OCI-LY7 (cell line): Measurements from ENCODE around the gene MPC1. TPM values are rescaled to one million over a fixed set of nuclear protein-coding genes. Genes with fewer than 3 reads are reported as not detected.

Experiments
- BruUV-seq: library from RNA; stranded (reverse); fragments of 400-500 nt; replicated peaks from 2 replicates; lab custom pipeline; 2021; lab: Mats Ljungman, UMichigan
- CTCF ChIA-PET: fragments of 300-600 bp; sonication (Branson Sonifier 250); formaldehyde crosslinking; loops from one replicate; lab custom pipeline; 2022; ENCODE audit warnings: antibody characterized with exemption; ENCODE audit not compliant: unreplicated experiment; lab: Charles Lee
- POLR2A ChIA-PET: fragments of 300-600 bp; sonication (Branson Sonifier 250); formaldehyde crosslinking; loops from one replicate; lab custom pipeline; 2022; ENCODE audit warnings: antibody characterized with exemption; lab: Charles Lee
- DNase-seq: peaks from one replicate; pipeline ENCODE4 v3.0.0-alpha.2; 2015; ENCODE audit warnings: low spot score
- H2AFZ ChIP-seq: fragments of 200-600 bp; sonication (generic), shearing (Covaris generic); 2 replicates; pipeline ENCODE4 v1.6.1; 2014; ENCODE audit warnings: mild to moderate bottlenecking, antibody characterized with exemption, low read length, moderate library complexity
- H3K27ac ChIP-seq: fragments of 200-600 bp; sonication (generic); 2 replicates; pipeline ENCODE4 v1.5.1; 2014; ENCODE audit warnings: mixed run types, low read depth, mild to moderate bottlenecking, moderate library complexity, low read length, inconsistent platforms; ENCODE audit not compliant: poor library complexity, severe bottlenecking
- H3K36me3 ChIP-seq: fragments of 200-600 bp; sonication (generic); 2 replicates; pipeline ENCODE4 v1.6.1; 2014; ENCODE audit warnings: mild to moderate bottlenecking, antibody characterized with exemption, low read length, moderate library complexity, mixed read lengths; ENCODE audit not compliant: insufficient read depth
- H3K4me1 ChIP-seq: fragments of 200-600 bp; sonication (generic); 2 replicates; pipeline ENCODE4 v1.5.1; 2014; ENCODE audit warnings: mild to moderate bottlenecking, low read length; ENCODE audit not compliant: insufficient read depth, poor library complexity, severe bottlenecking
- H3K4me2 ChIP-seq: fragments of 200-600 bp; sonication (generic); 2 replicates; pipeline ENCODE4 v1.6.1; 2014; ENCODE audit warnings: mild to moderate bottlenecking, low read length
- H3K4me3 ChIP-seq: fragments of 200-600 bp; sonication (generic); 2 replicates; pipeline ENCODE4 v1.5.1; 2014; ENCODE audit warnings: mild to moderate bottlenecking, low read depth, low read length; ENCODE audit not compliant: poor library complexity, severe bottlenecking
- H3K79me2 ChIP-seq: fragments of 200-600 bp; sonication (generic); 2 replicates; pipeline ENCODE4 v1.6.1; 2016; ENCODE audit warnings: low read depth, mild to moderate bottlenecking, low read length, moderate library complexity, mixed read lengths; ENCODE audit not compliant: insufficient read depth
- H3K9me2 ChIP-seq: fragments of 200-600 bp; sonication (generic); 2 replicates; pipeline ENCODE4 v1.6.1; 2016; ENCODE audit warnings: mild to moderate bottlenecking, low read length, mixed read lengths; ENCODE audit not compliant: insufficient read depth
- H3K9me3 ChIP-seq: fragments of 200-600 bp; sonication (generic); 2 replicates; pipeline ENCODE4 v1.6.1; 2014; ENCODE audit warnings: mild to moderate bottlenecking, mixed run types, low read length, mixed read lengths
- H4K20me1 ChIP-seq: fragments of 200-600 bp; sonication (generic); 2 replicates; pipeline ENCODE4 v1.6.1; 2014; ENCODE audit warnings: mild to moderate bottlenecking, antibody characterized with exemption, low read length, moderate library complexity, mixed read lengths; ENCODE audit not compliant: insufficient read depth
- EZH2phosphoT487 ChIP-seq: fragments of 200-600 bp; sonication (generic); IDR thresholded peaks from 2 replicates; pipeline ENCODE4 v1.6.1; 2018; ENCODE audit warnings: low read depth, borderline replicate concordance, mild to moderate bottlenecking, mixed run types, antibody characterized with exemption, low read length, moderate library complexity, mixed read lengths
- intact Hi-C: fragments of 100-400 bp; cut with micrococcal nuclease; formaldehyde crosslinking; loops from one replicate; pipeline ENCODE4 v1.10.0; 2022; ENCODE audit not compliant: unreplicated experiment
- total RNA-seq, 2 experiments: library from RNA; depleted of rRNA in 1 of 2; stranded (reverse); fragments of >200 nt in 1 of 2; shearing (Covaris generic) in 1 of 2; gene quantifications; 2 replicates each; pipeline ENCODE4 v1.2.3, GENCODE V29; 2014 to 2022
- TF ChIP-seq, protein P1 (sequence below): fragments of 200-600 bp; sonication (generic); conservative IDR thresholded peaks from 2 replicates; pipeline ENCODE4 v1.5.1; 2014; ENCODE audit warnings: mild to moderate bottlenecking, antibody characterized with exemption, low read length, moderate library complexity, mixed read lengths

The MPC1 gene
- total RNA-seq, 2 experiments from 2014 or later = 36.1 to 38.1 TPM

DNA sequence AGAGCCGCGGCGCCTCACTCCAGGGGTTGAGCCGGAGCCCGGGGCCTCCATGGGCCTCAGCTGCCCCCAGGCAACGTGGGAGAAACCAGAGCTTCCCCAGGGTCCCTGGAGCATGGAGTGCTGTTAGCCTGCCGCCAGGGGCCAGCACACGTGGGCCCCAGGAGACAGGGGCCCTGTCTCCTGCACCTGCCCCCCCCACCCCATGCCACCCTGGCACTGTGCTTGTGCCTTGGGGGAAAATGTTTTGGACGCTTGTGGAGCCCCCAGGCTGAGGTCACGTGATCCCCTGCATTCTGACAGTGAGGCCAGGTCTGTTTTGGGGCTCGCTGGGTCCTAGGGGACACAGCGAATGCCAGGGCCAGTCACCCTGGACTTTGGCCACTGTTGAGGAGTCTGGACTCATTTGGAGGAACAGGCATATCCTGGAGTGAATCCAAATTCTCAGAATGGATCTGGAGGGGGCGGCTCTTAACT is 30.2 kb upstream of the MPC1 start:
- Histone ChIP-seq H2AFZ (no peak overlapping the region), H3K4me1 (no peaks in the 10 kb centered on the region), H3K9me3 (no peaks in the 10 kb centered on the region), H3K27ac (no peak overlapping the region), H3K36me3 (no peaks in the 10 kb centered on the region), H3K79me2 (no peaks in the 10 kb centered on the region), H3K4me2 (no peak overlapping the region), H3K4me3 (no peak overlapping the region), H4K20me1 (no peaks in the 10 kb centered on the region), H3K9me2 (no peaks in the 10 kb centered on the region)
- no TSS peak for BruUV-seq
- intact Hi-C loops = no loop called here
- CTCF ChIA-PET = no interaction called here
- DNase-seq = no peak
- POLR2A ChIA-PET = no interaction called here
- TF ChIP-seq, protein P1, sequence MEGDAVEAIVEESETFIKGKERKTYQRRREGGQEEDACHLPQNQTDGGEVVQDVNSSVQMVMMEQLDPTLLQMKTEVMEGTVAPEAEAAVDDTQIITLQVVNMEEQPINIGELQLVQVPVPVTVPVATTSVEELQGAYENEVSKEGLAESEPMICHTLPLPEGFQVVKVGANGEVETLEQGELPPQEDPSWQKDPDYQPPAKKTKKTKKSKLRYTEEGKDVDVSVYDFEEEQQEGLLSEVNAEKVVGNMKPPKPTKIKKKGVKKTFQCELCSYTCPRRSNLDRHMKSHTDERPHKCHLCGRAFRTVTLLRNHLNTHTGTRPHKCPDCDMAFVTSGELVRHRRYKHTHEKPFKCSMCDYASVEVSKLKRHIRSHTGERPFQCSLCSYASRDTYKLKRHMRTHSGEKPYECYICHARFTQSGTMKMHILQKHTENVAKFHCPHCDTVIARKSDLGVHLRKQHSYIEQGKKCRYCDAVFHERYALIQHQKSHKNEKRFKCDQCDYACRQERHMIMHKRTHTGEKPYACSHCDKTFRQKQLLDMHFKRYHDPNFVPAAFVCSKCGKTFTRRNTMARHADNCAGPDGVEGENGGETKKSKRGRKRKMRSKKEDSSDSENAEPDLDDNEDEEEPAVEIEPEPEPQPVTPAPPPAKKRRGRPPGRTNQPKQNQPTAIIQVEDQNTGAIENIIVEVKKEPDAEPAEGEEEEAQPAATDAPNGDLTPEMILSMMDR = no peak
- TF ChIP-seq EZH2phosphoT487 = no peak

DNA sequence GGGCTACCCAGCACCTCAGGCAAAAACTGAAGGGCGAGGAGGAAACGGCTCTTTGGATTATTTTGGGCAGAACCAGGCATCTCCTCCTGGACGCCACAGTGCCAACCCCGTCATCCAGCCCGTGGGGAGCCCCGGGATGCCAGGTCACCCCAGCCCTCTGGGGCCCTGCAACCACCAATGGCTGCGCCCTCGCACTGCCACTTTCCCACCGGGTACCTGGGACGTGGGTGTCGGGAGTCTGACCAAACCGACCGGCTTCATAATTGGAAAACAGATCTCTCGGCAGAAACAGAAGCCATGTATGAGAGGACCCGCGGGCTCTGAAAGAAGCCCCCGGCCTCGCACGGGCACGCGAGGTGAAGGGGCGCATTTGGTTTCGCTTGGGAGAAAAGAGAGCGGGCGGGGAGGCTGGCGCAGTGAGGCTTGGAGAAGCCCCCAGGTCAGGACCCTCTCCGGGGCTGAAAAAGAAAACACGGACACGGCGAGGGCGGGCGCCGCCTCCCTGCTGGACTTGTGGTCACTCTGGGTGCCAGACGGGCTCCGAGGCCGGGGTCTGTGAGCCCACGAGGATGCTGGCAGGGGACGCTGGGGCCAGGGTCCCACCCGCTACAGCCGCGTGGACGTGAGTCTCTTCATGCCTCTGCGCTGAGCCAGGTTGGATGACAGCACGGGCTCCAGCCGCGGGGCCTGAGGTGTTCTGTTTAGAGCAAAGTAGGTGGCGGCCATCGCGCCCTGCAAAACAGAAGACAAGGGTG is 29.6 kb upstream of the MPC1 start:
- Histone ChIP-seq H3K79me2 (no peaks in the 10 kb centered on the region), H3K36me3 (no peaks in the 10 kb centered on the region), H3K4me2 (no peak overlapping the region), H3K9me3 (no peaks in the 10 kb centered on the region), H2AFZ (no peak overlapping the region), H3K9me2 (no peaks in the 10 kb centered on the region), H3K4me3 (no peak overlapping the region), H3K27ac (no peak overlapping the region), H3K4me1 (no peaks in the 10 kb centered on the region), H4K20me1 (no peaks in the 10 kb centered on the region)
- intact Hi-C loops = no loop called here
- CTCF ChIA-PET = no interaction called here
- TF ChIP-seq EZH2phosphoT487 = no peak
- TF ChIP-seq, protein P1 = no peak
- POLR2A ChIA-PET = no interaction called here
- no peak for DNase-seq
- no TSS peak for BruUV-seq

DNA sequence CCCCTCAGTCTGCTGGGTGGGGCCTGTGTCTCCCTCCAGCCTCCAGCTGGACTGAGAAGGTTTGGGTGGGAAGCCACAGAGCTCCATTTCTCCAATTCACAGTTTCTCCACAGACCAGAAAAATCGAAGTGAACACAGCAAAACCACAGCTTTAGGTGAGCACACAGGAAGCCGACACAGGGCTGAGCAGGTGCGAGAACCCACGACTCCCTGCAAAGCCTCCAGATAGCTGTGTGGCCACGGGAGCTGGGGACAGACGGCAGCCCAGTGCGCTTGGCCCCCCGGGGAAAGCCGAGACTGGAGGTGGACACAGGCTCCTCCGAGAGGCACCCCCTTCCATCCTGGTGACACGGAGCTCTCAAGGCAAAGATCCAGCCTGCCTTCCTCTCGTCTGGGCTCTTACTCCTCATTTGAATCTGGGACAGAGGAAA is 29.0 kb upstream of the MPC1 start:
- intact Hi-C loops = no loop called here
- Histone ChIP-seq H3K79me2 (no peaks in the 10 kb centered on the region), H3K36me3 (no peaks in the 10 kb centered on the region), H3K9me2 (no peaks in the 10 kb centered on the region), H4K20me1 (no peaks in the 10 kb centered on the region), H3K27ac (no peak overlapping the region), H3K4me1 (no peaks in the 10 kb centered on the region), H3K9me3 (no peaks in the 10 kb centered on the region), H3K4me3 (no peak overlapping the region), H2AFZ (no peak overlapping the region), H3K4me2 (no peak overlapping the region)
- ChIA-PET CTCF (no interaction called here), POLR2A (no interaction called here)
- DNase-seq = no peak
- no peak for TF ChIP-seq EZH2phosphoT487
- TF ChIP-seq, protein P1 = no peak
- BruUV-seq = no TSS peak
